Prostate gland (tissue), 2 donors: ENCODE measurements around the gene MFF.

Experiments
- CTCF ChIP-seq, 4 experiments: fragments of 200-600 bp in 2 of 4; fragments of 450-650 bp in 2 of 4; sonication (generic) in 2 of 4; IDR thresholded peaks; 1 replicate in 3 of 4; 2 replicates in 1 of 4; pipeline ENCODE4 v1.5.1; 2016 to 2019; ENCODE audit warnings: antibody characterized with exemption in 4 of 4, mild to moderate bottlenecking in 2 of 4, moderate library complexity in 2 of 4
- POLR2A ChIP-seq: fragments of 450-650 bp; IDR thresholded peaks from one replicate; pipeline ENCODE4 v1.6.1; 2016; ENCODE audit warnings: antibody characterized with exemption, mild to moderate bottlenecking
- POLR2AphosphoS5 ChIP-seq: sonication (generic); formaldehyde crosslinking; IDR thresholded peaks from one replicate; pipeline ENCODE4 v1.6.1; 2017; ENCODE audit warnings: antibody characterized with exemption

- TF ChIP-seq CTCF (IDR thresholded peaks at IDR 0.05) (no peak), POLR2A (no peak), POLR2AphosphoS5 (no peak)
These were observed 4.6 kb upstream of the MFF start for GRCh38 chr2:227320305-227321094.
